Glomerular endothelial cell (primary cell): ENCODE measurements around the gene FCMR. TPM values are rescaled to one million over a fixed set of nuclear protein-coding genes. Genes with fewer than 3 reads are reported as not detected.

Experiments
- DNase-seq: peaks from one replicate; pipeline ENCODE4 v3.0.0-alpha.2; 2011; ENCODE audit warnings: low read depth, low spot score; ENCODE audit errors: extremely low read depth
- total RNA-seq: library from RNA; depleted of rRNA; stranded (reverse); fragments of >200 nt; gene quantifications from 2 replicates; pipeline ENCODE4 v1.2.3, GENCODE V29; 2015

FCMR gene
- 1.1 TPM in 1 of 2 replicates, not detected in the other for total RNA-seq

- no peak for DNase-seq
These were observed at the start of gene FCMR for GRCh38 chr1:206921772-206922265. Gene FCMR, minus strand, starts transcription at chr1:206921941. Its CDS starts 87 bp downstream, at chr1:206921854.

GRCh38 chr1:206971029-206971655, 49.4 kb upstream of the FCMR start:
- DNase-seq: no peak

GRCh38 chr1:206970446-206970845, 48.7 kb upstream of the FCMR start, which contains the start of gene FCAMR:
Gene FCAMR, minus strand, starts transcription at chr1:206970460. Its CDS starts 335 bp downstream, at chr1:206970125.
- no peak for DNase-seq

- no peak for DNase-seq
These were observed 47.3 kb upstream of the FCMR start for GRCh38 chr1:206969090-206969489.

- DNase-seq: no peak
These were observed 45.5 kb upstream of the FCMR start for GRCh38 chr1:206967096-206967849.

GRCh38 chr1:206965781-206966180, 44.0 kb upstream of the FCMR start:
- DNase-seq: no peak

- DNase-seq: no peak
These were observed 42.0 kb upstream of the FCMR start for GRCh38 chr1:206963740-206964139.

GRCh38 chr1:206963119-206963712, 41.5 kb upstream of the FCMR start:
- no peak for DNase-seq

GRCh38 chr1:206962272-206962671, 40.5 kb upstream of the FCMR start:
- no peak for DNase-seq

- DNase-seq: no peak
These were observed 39.9 kb upstream of the FCMR start for GRCh38 chr1:206961668-206962067.

- no peak for DNase-seq
These were observed 39.1 kb upstream of the FCMR start for GRCh38 chr1:206960676-206961386.

- DNase-seq: no peak
These were observed 36.4 kb upstream of the FCMR start for GRCh38 chr1:206958144-206958543.

- no peak for DNase-seq
These were observed 35.9 kb upstream of the FCMR start for GRCh38 chr1:206957639-206958038.

- DNase-seq: no peak
These were observed 34.0 kb upstream of the FCMR start for GRCh38 chr1:206955476-206956451.

- no peak for DNase-seq
These were observed 33.0 kb upstream of the FCMR start for GRCh38 chr1:206954459-206955342.

- no peak for DNase-seq
These were observed 31.9 kb upstream of the FCMR start for GRCh38 chr1:206953626-206954025.

- DNase-seq: no peak
These were observed 31.4 kb upstream of the FCMR start for GRCh38 chr1:206953126-206953525.

- no peak for DNase-seq
These were observed 30.4 kb upstream of the FCMR start for GRCh38 chr1:206952171-206952570.
